Fibroblast of skin of left quadriceps (primary cell): ENCODE data around the gene STEAP3.
"Not testable (repeated sequence)": the region's sequence is repeated elsewhere in the genome, so short reads cannot be mapped to it uniquely, and the experiment has no call there.

Source experiments
- DNase-seq, 2 experiments: peaks; one replicate each; pipeline ENCODE4 v3.0.0-alpha.2; 2013; ENCODE audit warnings: low read depth in 2 of 2

The STEAP3 gene

GRCh38 chr2:119261493-119262225 lies 38.0 kb downstream of the STEAP3 start:
- no peak for DNase-seq

DNA sequence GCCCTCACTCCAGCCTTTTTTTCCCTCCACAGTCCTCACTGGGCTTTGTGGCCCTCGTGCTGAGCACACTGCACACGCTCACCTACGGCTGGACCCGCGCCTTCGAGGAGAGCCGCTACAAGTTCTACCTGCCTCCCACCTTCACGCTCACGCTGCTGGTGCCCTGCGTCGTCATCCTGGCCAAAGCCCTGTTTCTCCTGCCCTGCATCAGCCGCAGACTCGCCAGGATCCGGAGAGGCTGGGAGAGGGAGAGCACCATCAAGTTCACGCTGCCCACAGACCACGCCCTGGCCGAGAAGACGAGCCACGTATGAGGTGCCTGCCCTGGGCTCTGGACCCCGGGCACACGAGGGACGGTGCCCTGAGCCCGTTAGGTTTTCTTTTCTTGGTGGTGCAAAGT lies 39.4 kb downstream of the STEAP3 start:
- DNase-seq, result no peak

DNA sequence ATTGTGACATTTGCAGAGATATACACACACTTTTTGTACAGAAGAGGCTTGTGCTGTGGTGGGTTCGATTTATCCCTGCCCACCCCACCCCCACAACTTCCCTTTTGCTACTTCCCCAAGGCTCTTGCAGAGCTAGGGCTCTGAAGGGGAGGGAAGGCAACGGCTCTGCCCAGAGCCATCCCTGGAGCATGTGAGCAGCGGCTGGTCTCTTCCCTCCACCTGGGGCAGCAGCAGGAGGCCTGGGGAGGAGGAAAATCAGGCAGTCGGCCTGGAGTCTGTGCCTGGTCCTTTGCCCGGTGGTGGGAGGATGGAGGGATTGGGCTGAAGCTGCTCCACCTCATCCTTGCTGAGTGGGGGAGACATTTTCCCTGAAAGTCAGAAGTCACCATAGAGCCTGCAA lies 40.0 kb downstream of the STEAP3 start:
- no peak for DNase-seq

GRCh38 chr2:119264781-119265692 lies 41.4 kb downstream of the STEAP3 start:
- no peak for DNase-seq

DNA sequence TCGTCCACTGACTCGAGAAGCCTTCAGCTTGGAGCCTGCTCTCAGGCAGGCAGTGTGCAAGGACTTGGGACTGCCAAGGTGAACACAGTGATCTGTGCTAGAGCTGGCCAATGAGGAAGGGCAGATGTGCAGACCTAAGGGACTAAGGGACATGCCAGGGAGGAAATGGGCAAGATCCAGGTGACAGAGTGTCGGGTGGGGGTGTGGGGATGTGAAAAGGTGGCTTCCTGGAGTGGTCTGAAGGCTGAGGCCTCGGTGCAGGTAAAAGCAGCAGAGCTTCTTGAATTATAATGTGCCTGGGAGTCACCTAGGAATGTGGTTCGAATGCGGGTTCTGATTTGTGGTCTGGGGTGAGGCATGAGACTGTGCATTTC lies 42.0 kb downstream of the STEAP3 start:
- no peak for DNase-seq

GRCh38 chr2:119266091-119266589 lies 42.5 kb downstream of the STEAP3 start:
- DNase-seq, result no peak

DNA sequence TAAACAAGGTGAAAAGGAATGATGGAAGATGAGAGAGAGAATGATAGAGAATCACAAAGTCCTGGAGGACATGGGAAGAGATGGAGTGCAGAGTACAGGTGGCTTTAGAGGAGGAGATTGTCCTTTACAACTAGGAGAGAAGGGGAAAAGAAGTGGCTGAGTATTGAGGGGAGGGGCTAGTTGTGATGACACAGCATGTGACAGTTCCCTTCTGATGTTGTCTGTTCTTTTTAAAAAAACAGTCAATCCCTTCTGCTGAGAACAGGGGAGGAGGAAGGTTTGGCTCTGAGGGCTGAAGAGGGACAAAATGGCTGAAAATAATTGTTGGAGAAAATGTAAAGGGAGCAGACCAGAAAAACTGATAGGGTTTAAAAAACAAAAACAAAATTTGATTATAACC lies 44.0 kb downstream of the STEAP3 start:
- DNase-seq, result no peak

DNA sequence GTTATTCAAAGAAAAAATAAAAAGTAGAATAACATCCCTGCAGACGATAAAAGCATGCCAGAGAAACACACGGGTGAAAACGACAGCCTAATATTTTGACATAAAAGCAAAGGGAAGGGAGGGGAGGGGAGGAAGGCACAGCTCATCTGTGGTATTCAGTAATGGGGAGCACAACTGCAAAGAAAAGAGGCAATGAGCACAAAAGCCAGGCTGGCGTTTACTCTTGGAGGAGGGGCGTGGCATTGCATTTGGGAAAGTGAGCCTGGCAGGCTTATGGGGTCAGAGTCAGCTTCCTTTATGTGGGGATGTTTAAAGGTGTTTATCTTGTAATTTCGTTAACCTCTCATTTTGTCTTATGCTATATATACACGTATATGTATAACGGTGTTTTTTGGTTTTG lies 53.2 kb downstream of the STEAP3 start:
- no peak for DNase-seq

GRCh38 chr2:119278385-119278784 lies 54.8 kb downstream of the STEAP3 start:
- not testable (repeated sequence) for DNase-seq

DNA sequence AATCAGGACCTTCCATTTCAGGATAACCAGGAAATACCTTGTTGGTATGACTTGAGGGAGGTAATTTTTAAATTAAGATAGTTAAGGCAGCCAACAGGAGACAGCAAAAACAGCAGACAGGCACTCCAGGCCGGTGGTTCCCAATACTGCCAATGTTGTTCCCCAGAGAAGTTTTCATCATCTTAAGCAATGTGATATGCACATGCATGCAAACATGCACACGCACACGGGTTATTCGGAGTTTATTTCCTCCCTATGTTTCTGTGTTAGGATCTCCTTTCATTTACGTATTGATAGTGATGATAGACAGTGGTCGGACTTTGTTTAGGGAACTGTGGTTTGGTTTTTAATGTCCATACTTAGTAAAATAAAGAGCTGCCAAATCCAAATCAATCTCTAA lies 55.3 kb downstream of the STEAP3 start:
- DNase-seq, result no peak

DNA sequence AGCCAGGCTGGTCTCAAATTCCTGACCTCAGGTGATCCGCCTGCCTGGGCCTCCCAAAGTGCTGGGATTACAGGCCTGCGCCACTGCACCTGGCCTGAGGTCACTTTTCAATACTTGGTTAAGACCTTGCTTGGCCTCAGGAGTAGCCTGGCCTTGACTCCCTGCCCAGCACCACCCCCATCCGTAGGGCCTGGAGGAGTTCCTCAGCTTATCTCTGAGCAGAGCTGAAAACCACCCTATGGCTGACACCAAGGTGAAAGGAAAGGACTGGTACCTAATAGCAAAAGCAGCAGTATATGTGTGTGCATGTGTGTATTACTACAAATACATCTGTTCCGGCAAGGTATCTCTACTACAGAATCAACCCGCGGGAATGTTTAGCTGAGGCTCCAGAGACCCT lies 56.0 kb downstream of the STEAP3 start:
- no peak for DNase-seq

GRCh38 chr2:119280680-119281079 lies 57.0 kb downstream of the STEAP3 start:
- no peak for DNase-seq

- no peak for DNase-seq
Measured at GRCh38 chr2:119282146-119282995, 58.7 kb downstream of the STEAP3 start.

GRCh38 chr2:119282996-119283511 lies 59.4 kb downstream of the STEAP3 start:
- no peak for DNase-seq

DNA sequence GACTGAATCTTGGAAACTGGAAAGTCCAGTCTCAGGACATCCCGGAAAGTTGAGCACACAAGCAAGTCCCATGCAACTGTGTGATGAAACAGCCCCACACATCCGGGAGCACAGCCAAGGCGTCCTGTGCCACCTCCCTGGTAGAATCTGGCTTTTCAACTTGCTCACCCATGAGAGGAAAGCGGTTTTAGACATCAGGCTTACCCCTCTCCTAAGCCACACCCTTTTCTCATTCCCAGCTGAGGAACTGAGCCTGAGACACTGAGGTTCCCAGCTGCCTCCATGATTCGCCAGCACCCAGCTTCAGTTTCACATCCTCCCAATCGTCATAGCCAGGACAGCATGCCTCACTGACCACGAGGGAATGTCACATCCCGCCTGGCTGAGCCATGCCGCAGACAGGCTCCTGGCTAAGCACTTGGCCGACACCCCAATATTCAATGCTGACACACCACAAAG lies 60.3 kb downstream of the STEAP3 start:
- peak; percentile 34 to 44 for DNase-seq

DNA sequence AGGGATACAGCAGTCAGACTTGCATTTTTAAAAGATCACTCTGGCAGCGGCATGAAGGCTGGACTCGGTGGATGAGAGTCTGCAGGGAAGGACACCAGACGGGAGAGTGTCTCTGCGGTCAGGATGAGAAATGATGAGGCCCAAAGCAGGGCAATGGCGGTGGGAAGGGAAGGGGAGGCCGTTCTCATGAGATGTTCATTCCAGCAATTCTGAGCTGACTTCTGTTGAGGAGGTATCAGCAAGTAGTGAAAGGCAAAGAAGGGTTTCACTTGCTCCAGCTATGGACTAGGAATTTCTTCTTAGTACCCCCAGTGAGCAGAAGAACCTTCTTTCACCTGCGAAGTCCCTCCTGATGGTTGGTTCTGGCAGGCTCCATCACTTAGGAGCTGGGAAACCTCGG lies 63.0 kb downstream of the STEAP3 start:
- no peak for DNase-seq

DNA sequence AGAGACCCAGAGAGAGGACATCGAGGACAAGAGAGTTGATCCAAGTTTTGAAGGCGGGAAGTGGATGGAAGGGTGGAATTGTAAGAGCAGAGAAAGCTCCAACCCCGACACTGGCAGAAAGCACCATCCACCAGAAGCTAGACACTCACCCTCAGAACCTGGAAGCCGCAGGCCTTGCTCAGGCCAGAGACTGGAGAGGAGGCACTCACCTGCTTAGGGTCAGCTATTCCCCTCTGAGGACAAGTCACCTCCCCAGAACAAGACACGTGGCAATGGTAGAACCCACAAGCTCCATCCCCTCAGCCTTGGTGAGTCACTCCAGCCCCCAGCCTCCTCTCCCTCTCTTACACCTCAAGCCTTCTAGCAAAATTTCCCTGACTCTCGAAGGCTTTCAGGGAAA lies 64.9 kb downstream of the STEAP3 start:
- no peak for DNase-seq

DNA sequence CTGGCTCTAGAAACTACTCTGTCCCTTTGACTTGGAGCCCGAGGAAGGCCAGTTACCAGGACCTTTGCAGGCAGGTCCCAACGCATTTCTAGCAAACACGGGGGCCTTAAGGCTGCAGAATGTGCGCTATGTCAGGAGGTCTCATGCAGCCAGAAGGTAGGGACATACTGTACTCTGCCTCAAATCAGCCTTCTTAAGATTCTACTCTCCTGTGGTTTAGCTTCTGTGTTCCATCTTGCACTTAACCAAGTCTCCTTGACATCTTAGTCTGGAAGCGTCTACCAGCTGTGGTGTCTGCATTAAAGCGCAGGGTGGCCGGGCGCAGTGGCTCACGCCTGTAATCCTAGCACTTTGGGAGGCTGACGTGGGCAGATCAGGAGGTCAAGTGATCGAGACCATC lies 65.5 kb downstream of the STEAP3 start:
- no peak for DNase-seq

- no peak for DNase-seq
Measured at GRCh38 chr2:119289642-119290041, 66.0 kb downstream of the STEAP3 start.

- peak; percentile 30 to 33 for DNase-seq
Measured at GRCh38 chr2:119290859-119291587, 67.4 kb downstream of the STEAP3 start.

- DNase-seq, result no peak
Measured at GRCh38 chr2:119291588-119292167, 68.0 kb downstream of the STEAP3 start.
